Esophagus muscularis mucosa (tissue), 3 donors: ENCODE results near the gene NR2E1.

Experiments used
- CTCF ChIP-seq, 3 experiments: fragments of 200-600 bp in 2 of 3; fragments of 450-650 bp in 1 of 3; sonication (generic) in 2 of 3; IDR thresholded peaks; one replicate each; pipeline ENCODE4 v1.5.1; 2017 to 2019; ENCODE audit warnings: antibody characterized with exemption in 3 of 3, mild to moderate bottlenecking in 2 of 3, moderate library complexity in 1 of 3
- POLR2A ChIP-seq: fragments of 450-650 bp; IDR thresholded peaks from one replicate; pipeline ENCODE4 v1.6.1; 2017; ENCODE audit warnings: antibody characterized with exemption, moderate library complexity, mild to moderate bottlenecking, low read depth

- no peak for TF ChIP-seq CTCF (IDR thresholded peaks at IDR 0.05)
- TF ChIP-seq POLR2A = no peak
Measured at GRCh38 chr6:108228416-108228815, 62.6 kb downstream of the NR2E1 start.
